Duodenal mucosa (tissue), 2 donors: ENCODE measurements around the gene CDPF1.

Experiments used
- H3K27ac ChIP-seq: one replicate; pipeline ENCODE4 v1.7.0; 2013; ENCODE audit warnings: low read depth, low read length
- H3K27me3 ChIP-seq, 2 donors: one replicate each; pipeline ENCODE4 v1.7.0; 2013; ENCODE audit warnings: low read length in 2 of 2, control low read depth in 1 of 2; ENCODE audit not compliant: insufficient read depth in 2 of 2, control insufficient read depth in 1 of 2
- H3K36me3 ChIP-seq, 2 donors: one replicate each; pipeline ENCODE4 v1.7.0; 2013; ENCODE audit warnings: low read length in 2 of 2, control low read depth in 1 of 2; ENCODE audit not compliant: insufficient read depth in 2 of 2, control insufficient read depth in 1 of 2
- H3K4me1 ChIP-seq, 2 donors: one replicate each; pipeline ENCODE4 v1.7.0; 2013; ENCODE audit warnings: low read length in 2 of 2, control low read depth in 1 of 2; ENCODE audit not compliant: insufficient read depth in 2 of 2, control insufficient read depth in 1 of 2
- H3K4me3 ChIP-seq, 2 donors: one replicate each; pipeline ENCODE4 v1.7.0; 2013; ENCODE audit warnings: low read length in 2 of 2, low read depth in 1 of 2
- H3K9ac ChIP-seq, 2 donors: one replicate each; pipeline ENCODE4 v1.7.0; 2013; ENCODE audit warnings: low read length in 2 of 2, low read depth in 1 of 2
- H3K9me3 ChIP-seq, 2 donors: one replicate each; pipeline ENCODE4 v1.7.0; 2013; ENCODE audit warnings: low read length in 2 of 2, control low read depth in 1 of 2; ENCODE audit not compliant: control insufficient read depth in 1 of 2

CDPF1 gene, protein sequence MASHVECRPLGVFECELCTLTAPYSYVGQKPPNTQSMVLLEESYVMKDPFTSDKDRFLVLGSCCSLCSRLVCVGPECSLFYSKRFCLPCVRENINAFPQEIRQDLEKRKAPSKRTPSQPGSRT

DNA sequence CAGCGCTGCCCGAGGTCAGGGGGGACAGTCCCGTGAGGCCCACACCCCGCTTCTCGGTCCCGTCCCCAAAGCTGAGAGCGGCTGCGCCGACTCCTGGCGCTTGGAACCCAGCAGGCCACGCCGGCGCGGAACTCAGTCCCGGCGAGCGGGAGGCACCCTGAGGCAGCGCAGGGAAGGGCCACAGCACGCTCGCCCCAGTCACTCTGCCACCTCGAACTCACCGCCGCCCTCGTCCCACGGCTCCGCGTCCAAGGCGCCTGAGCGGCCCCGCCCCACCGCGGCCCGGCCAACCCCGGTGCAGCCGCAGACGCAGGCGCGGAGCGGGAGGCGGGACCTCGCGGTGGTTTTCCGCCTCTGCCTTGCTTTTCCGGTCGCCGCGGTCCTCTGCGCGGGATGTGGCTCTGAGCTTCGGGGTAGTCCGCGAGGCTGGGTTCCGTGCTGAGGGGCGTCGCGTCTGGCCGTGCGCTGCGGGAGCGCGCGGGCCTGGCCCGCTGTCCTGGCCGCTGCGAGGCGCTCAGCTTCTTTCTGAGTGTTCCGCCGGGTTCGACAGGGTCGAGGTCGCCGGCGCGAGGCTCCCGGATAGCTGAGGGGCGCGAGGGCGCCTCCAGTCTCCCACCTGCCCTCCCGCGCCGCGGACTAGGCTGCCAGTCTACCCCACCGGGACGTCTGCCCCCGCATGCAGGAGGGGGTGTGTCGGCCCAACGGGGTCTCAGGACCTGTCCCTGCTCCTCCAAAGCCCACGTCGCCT, at the start of gene CDPF1:
CDPF1 (minus strand) TSS at position 259 of the 748 bp plus-strand sequence. CDS start 2,009 bp downstream, outside the sequence.
- Histone ChIP-seq H3K4me1 (peaks cover 10 to 11% of the 10 kb centered on the region in 2 donors), H3K27ac (peak within 1 kb of the TSS; percentile 81)

DNA sequence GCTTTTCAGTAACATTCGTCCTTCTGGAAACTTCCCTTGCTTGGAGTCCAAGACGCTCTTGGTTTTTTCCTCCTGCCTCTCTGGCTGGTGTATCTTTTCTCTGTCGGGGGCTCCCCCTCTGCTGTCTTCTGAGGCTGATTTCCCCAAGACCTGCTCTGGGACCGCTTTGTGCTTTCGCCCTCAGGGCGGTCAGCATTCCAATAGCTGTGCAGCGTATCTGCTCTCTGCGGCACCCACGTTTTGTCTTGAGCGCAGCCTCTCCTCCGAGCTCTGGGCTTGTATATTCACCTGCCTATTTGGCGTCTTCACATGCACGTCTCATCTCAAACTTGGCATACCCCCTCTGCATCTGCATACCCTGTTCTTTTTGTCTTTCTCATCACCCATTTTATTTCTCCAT, 49.0 kb upstream of the CDPF1 start:
- Histone ChIP-seq H3K36me3 (peaks cover 0 to 14% of the 10 kb centered on the region in 2 donors), H3K4me3 (no peak overlapping the region), H3K9ac (no peak overlapping the region), H3K27ac (no peak overlapping the region), H3K9me3 (no peaks in the 10 kb centered on the region), H3K4me1 (peaks cover 14 to 25% of the 10 kb centered on the region in 2 donors), H3K27me3 (no peaks in the 10 kb centered on the region)

More for the DNA sequence above, at the start of gene CDPF1:
- Histone ChIP-seq H3K27me3 (no peaks in the 10 kb centered on the region), H3K4me3 (peak within 1 kb of the TSS; percentile 81 to 91), H3K9me3 (no peaks in the 10 kb centered on the region), H3K36me3 (peaks cover 0 to 4% of the 10 kb centered on the region in 2 donors), H3K9ac (peak within 1 kb of the TSS; percentile 87 to 93)

DNA sequence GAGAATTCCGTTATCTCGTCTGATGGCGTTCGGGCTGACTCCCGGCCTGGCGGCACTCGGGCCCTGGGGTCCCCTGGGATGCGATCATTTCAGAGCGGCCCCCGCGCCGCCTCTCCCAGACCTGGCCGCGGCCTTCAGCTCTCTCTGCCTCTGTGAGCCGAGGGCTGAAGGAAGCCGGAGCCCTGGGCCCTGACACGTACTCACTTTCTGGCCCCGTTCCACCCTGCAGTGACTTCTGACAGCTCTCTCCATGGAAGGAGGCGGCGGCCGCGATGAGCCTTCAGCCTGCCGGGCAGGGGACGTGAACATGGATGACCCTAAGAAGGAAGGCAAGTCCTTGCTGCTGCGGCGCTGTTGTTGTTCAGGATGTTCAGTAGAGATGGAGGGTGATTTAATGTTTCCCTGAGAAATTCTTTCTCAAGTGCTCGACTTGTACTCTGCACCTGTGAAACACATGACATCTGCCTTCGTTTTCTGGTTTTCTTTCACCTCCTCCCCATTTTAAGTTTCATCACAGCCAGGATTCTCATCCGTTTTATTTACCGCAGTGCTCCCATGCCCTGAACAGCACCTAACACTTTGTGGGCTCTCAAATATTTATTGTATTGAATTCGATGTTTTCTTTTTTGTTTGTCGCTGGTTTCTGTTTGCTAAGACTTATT, 47.2 kb upstream of the CDPF1 start:
- H3K36me3 ChIP-seq: peaks cover 11 to 29% of the 10 kb centered on the region in 2 donors

DNA sequence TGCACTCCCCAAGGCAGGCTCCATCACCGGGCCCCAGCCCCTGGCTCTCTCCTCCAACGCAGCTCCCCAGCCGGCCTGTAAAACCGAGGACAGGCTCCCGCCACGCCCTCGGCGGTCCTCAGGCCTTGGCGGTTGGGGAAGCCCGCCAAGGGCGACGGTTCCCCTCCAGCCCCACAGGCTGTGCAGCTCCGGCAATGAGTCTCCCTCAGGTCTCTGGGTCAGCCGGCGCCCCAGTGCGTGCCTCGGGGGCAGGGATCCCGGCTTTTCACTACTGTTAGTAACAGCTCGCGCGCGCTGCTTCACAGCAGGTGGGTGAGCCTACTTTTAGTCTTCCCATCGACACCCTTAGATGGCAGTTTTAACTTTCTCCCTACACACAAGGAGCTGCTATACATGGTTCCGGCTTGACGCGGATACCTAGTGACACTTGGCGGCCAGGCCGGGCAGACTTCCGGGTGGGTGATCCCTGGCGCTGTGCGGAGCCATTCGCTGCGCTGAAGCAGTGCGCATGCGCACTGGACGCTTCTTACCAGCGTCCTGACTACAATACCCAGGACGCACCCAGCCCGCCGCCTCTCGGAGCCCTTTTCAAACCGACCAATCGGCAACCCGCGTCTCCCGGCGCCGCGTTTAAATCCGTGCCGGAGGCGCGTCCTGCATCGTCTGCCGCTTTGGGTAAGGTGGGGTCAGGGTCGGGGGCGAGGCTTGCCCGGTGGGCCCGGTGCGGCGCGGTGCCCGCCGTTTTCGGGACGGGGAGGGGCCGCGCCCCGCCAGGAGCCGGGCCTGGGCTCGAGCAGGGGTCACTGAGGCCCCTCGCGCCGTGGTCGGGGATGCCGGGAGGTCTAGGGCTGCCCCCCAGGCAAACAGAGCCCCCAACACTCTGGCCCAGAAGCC, 46.4 kb upstream of the CDPF1 start, which contains the start of gene GTSE1:
GTSE1 (plus strand) TSS at position 614 of the 894 bp plus-strand sequence. CDS start 531 bp downstream, outside the sequence.
- peak within 1 kb of the TSS; percentile 70 to 81 for H3K9ac ChIP-seq
- H3K27me3 ChIP-seq: no peaks in the 10 kb centered on the region
- peak within 1 kb of the TSS; percentile 77 for H3K27ac ChIP-seq
- peaks cover 14 to 25% of the 10 kb centered on the region in 2 donors for H3K4me1 ChIP-seq
- peak within 1 kb of the TSS; percentile 64 to 65 for H3K4me3 ChIP-seq
- H3K36me3 ChIP-seq: peaks cover 13 to 37% of the 10 kb centered on the region in 2 donors
- H3K9me3 ChIP-seq: peaks cover 0 to 2% of the 10 kb centered on the region in 2 donors

More for the DNA sequence above, 47.2 kb upstream of the CDPF1 start:
- H3K9me3 ChIP-seq: no peaks in the 10 kb centered on the region
- H3K27ac ChIP-seq: no peak overlapping the region
- peak overlapping the region; percentile 35 to 42 for H3K9ac ChIP-seq
- H3K4me1 ChIP-seq: peaks cover 14 to 25% of the 10 kb centered on the region in 2 donors
- no peaks in the 10 kb centered on the region for H3K27me3 ChIP-seq
- peak overlapping the region; percentile 64 to 65 for H3K4me3 ChIP-seq

DNA sequence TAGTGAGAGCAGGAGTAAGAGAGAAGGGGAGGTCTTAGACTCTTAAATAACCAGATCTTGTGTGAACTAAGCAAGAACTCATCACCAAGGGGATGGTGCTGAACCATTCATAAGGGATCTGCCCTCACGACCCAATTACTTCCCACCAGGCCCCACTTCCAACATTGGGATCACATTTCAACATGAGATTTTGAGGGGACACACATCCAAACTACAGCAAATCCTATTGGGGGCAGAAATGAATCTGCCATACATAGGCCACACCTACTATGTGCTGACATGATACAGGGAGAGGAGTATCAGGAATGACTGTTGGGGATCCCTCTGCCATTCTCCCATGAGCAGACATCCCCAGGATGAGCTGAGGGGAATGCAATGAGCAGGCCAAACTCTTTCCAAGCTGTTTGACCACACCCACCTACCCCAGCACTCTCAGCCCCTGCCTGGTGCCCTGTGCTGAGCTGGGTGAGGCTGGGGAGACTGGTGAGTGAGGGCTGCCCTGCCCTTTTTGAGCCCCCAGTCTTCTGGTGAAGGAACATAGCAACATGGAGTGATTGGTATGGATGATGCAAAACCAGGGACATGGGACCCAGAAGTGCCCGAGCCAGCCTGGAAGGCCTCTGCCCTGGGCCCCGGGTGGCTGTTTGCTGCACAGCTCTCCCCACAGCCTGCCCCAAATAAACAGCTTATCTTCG, 45.3 kb upstream of the CDPF1 start:
- H3K4me1 ChIP-seq: peaks cover 14 to 25% of the 10 kb centered on the region in 2 donors
- H3K27me3 ChIP-seq: no peaks in the 10 kb centered on the region
- H3K27ac ChIP-seq: peak overlapping the region; percentile 33
- peaks cover 0 to 2% of the 10 kb centered on the region in 2 donors for H3K9me3 ChIP-seq
- H3K36me3 ChIP-seq: peaks cover 22 to 43% of the 10 kb centered on the region in 2 donors
- peak overlapping the region; percentile 64 to 65 for H3K4me3 ChIP-seq
- H3K9ac ChIP-seq: peak overlapping the region; percentile 70 to 81

DNA sequence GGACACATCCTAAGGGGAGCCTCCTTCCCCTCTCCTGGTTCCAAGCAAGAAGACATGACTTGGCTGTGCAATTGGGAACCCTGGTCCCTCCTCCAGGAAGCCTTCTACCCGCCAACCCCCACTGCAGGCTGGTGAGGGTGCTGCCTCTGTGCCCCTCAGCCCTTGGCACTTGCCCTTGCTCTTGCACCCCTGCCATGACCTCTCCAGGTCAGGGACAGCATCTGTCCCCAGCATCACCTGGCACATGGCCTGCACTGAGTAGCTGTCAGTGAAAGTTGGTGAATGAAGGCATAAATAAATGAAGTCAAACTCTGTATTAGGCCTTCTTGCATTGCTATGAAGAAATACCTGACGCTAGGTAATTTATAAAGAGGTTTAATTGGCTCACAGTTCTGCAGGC, 44.7 kb upstream of the CDPF1 start:
- peaks cover 25 to 47% of the 10 kb centered on the region in 2 donors for H3K36me3 ChIP-seq
- H3K4me3 ChIP-seq: no peak overlapping the region
- H3K4me1 ChIP-seq: peaks cover 14 to 25% of the 10 kb centered on the region in 2 donors
- H3K9me3 ChIP-seq: peaks cover 0 to 2% of the 10 kb centered on the region in 2 donors
- no peak overlapping the region for H3K27ac ChIP-seq
- H3K27me3 ChIP-seq: no peaks in the 10 kb centered on the region
- no peak overlapping the region for H3K9ac ChIP-seq

DNA sequence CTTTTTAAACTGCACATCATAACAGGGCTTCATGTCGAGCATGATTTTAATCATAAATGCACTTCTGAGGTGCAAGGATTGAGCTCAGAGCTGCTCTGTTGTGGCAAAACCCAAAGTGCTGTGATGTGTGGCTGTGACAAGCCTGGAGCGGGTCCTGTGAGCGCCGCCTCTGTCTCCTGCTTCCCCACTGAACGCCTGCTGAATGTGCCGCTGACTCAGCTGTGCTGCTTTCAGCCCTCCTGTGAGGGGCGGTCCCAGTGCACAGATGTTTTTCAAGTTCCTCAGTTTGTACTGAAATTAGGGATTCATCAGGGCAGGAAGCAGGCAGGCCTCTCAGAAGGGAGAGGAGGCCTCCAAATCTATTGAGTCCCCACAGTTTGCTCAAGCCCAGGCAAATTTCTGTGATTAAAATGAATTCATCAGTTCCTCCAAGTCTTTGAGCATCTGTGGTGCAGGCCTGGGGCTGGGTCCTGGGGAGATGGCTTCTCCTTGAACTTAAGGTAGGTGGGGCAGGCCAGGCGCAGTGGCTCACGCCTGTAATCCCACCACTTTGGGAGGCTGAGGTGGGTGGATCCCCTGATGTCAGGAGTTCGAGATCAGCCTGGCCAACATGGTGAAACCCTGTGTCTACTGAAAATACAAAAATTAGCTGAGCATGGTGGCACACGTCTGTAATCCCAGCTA, 43.6 kb upstream of the CDPF1 start:
- Histone ChIP-seq H3K9me3 (peaks cover 0 to 2% of the 10 kb centered on the region in 2 donors), H3K27me3 (no peaks in the 10 kb centered on the region), H3K4me3 (no peak overlapping the region), H3K9ac (no peak overlapping the region), H3K4me1 (peaks cover 14 to 27% of the 10 kb centered on the region in 2 donors), H3K27ac (peak overlapping the region; percentile 20), H3K36me3 (peaks cover 31 to 56% of the 10 kb centered on the region in 2 donors)

DNA sequence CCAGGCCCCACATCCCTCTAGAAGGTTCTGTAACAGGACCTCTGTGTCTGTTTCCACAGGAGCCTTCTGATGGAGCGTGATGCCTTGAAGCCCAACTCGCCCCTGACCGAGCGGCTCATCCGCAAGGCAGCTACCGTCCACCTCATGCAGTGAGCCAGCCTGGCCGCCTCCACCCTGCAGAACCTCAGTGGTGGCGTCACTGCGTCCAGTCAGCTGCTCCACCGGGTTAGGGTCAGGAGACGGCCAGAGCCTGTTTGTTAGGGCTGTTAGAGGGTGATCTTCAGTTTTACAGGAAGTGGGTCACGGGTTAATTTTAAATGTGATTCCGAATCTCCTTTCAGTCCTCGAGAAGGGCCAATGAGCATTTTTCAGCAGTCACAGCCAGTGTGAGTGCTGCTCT, 42.6 kb upstream of the CDPF1 start:
- no peaks in the 10 kb centered on the region for H3K27me3 ChIP-seq
- H3K4me3 ChIP-seq: no peak overlapping the region
- no peak overlapping the region for H3K9ac ChIP-seq
- peaks cover 37 to 63% of the 10 kb centered on the region in 2 donors for H3K36me3 ChIP-seq
- H3K4me1 ChIP-seq: peaks cover 14 to 32% of the 10 kb centered on the region in 2 donors
- peaks cover 0 to 2% of the 10 kb centered on the region in 2 donors for H3K9me3 ChIP-seq
- no peak overlapping the region for H3K27ac ChIP-seq
